Activated CD8-positive, alpha-beta T cell treated with anti-CD3 and anti-CD28 coated beads, Interleukin-2, amount 10 ng/mL, durations not matched to agents 7 days and 5 days (primary cell): ENCODE data around the gene ATXN1L. TPM values are rescaled to one million over a fixed set of nuclear protein-coding genes. Genes with fewer than 3 reads are reported as not detected.
"Not testable (repeated sequence)": the region's sequence is repeated elsewhere in the genome, so short reads cannot be mapped to it uniquely, and the experiment has no call there.

ENCODE experiments used
- ATAC-seq: fragments of 150-1000 bp; cut with Tn5 transposase; one replicate; pipeline ENCODE4 v1.10.0; 2021; ENCODE audit warnings: moderate library complexity
- CTCF ChIA-PET: fragments of 350-600 bp; sonication (Branson Sonifier 250); formaldehyde crosslinking; loops from one replicate; lab custom pipeline; 2021; ENCODE audit warnings: antibody characterized with exemption; lab: Charles Lee
- POLR2A ChIA-PET: fragments of 350-600 bp; sonication (Branson Sonifier 250); formaldehyde crosslinking; loops from one replicate; lab custom pipeline; 2021; ENCODE audit warnings: antibody characterized with exemption; lab: Charles Lee
- DNase-seq: peaks from one replicate; pipeline ENCODE4 v3.0.0-alpha.2; 2020
- H3K27ac Mint-ChIP-seq: one replicate; pipeline ENCODE4 v1.8.0; 2021; ENCODE audit warnings: mild to moderate bottlenecking, mixed read lengths
- H3K27me3 Mint-ChIP-seq: one replicate; pipeline ENCODE4 v1.8.0; 2021; ENCODE audit warnings: low read depth, mixed read lengths
- H3K36me3 Mint-ChIP-seq: one replicate; pipeline ENCODE4 v1.8.0; 2021; ENCODE audit warnings: low read depth, mixed read lengths
- H3K4me1 Mint-ChIP-seq: one replicate; pipeline ENCODE4 v1.8.0; 2021; ENCODE audit warnings: low read depth, mixed read lengths
- H3K4me3 Mint-ChIP-seq: one replicate; pipeline ENCODE4 v1.8.0; 2021; ENCODE audit warnings: mild to moderate bottlenecking, mixed read lengths
- H3K9me3 Mint-ChIP-seq: one replicate; pipeline ENCODE4 v1.8.0; 2022; ENCODE audit warnings: mixed read lengths; ENCODE audit not compliant: insufficient read depth
- total RNA-seq, 2 experiments: library from RNA; stranded (reverse); gene quantifications; one replicate each; pipeline ENCODE4 v1.2.3, GENCODE V29; 2021

Gene ATXN1L
- total RNA-seq, 2 experiments from 2014 or later: 20.3 to 22.6 TPM

- ATAC-seq: no peak
- POLR2A ChIA-PET: no interaction called here
- H3K27ac Mint-ChIP-seq: peak overlapping the region; percentile 5
- DNase-seq: no peak
- H3K4me1 Mint-ChIP-seq: peaks cover 31% of the 10 kb centered on the region
- H3K36me3 Mint-ChIP-seq: peaks cover 44% of the 10 kb centered on the region
- CTCF ChIA-PET: interaction anchor here (1.2 to 1.9 kb wide), 3 partner anchors 29 to 241 kb away, joined by 3 to 14 read pairs (median 5); no protein-coding TSS in a partner anchor
- H3K27me3 Mint-ChIP-seq: no peaks in the 10 kb centered on the region
- H3K9me3 Mint-ChIP-seq: no peaks in the 10 kb centered on the region
- H3K4me3 Mint-ChIP-seq: no peak overlapping the region
Measured at GRCh38 chr16:71852561-71852960, 6.8 kb downstream of the ATXN1L start.

- Mint-ChIP-seq H3K4me3 (no peak overlapping the region), H3K27me3 (no peaks in the 10 kb centered on the region), H3K4me1 (peaks cover 26% of the 10 kb centered on the region), H3K9me3 (no peaks in the 10 kb centered on the region), H3K36me3 (peaks cover 39% of the 10 kb centered on the region), H3K27ac (no peak overlapping the region)
- ChIA-PET CTCF (interaction anchor here (1.2 to 1.9 kb wide), 2 partner anchors 28 to 63 kb away, joined by 3 to 14 read pairs; no protein-coding TSS in a partner anchor), POLR2A (interaction anchor here (1.3 kb wide), 1 partner anchor 8 kb away, joined by 3 read pairs; the partner anchor contains the start of gene ATXN1L)
- DNase-seq (no peak), ATAC-seq (no peak)
Measured at GRCh38 chr16:71853413-71853812, 7.6 kb downstream of the ATXN1L start.

GRCh38 chr16:71854369-71854948 lies 8.7 kb downstream of the ATXN1L start:
- POLR2A ChIA-PET: interaction anchor here (1.3 kb wide), 1 partner anchor 9 kb away, joined by 3 read pairs; the partner anchor contains the start of gene ATXN1L
- H3K27me3 Mint-ChIP-seq: no peaks in the 10 kb centered on the region
- H3K36me3 Mint-ChIP-seq: peaks cover 37% of the 10 kb centered on the region

GRCh38 chr16:71855937-71856662 lies 10.3 kb downstream of the ATXN1L start:
- H3K4me1 Mint-ChIP-seq: peaks cover 26% of the 10 kb centered on the region
- no peaks in the 10 kb centered on the region for H3K27me3 Mint-ChIP-seq
- H3K9me3 Mint-ChIP-seq: no peaks in the 10 kb centered on the region
- no peak overlapping the region for H3K4me3 Mint-ChIP-seq
- ChIA-PET POLR2A (interaction anchor here (1.1 kb wide), 1 partner anchor 10 kb away, joined by 3 read pairs; the partner anchor contains the start of gene ATXN1L), CTCF (interaction anchor here (1.0 to 5.0 kb wide), 4 partner anchors 15 to 106 kb away, joined by 3 to 43 read pairs (median 6); no protein-coding TSS in a partner anchor)
- peaks cover 27% of the 10 kb centered on the region for H3K36me3 Mint-ChIP-seq
- DNase-seq: peak; percentile 26
- H3K27ac Mint-ChIP-seq: peak overlapping the region; percentile 71
- peak; percentile 51 for ATAC-seq

More at GRCh38 chr16:71854369-71854948, 8.7 kb downstream of the ATXN1L start:
- Mint-ChIP-seq H3K4me1 (peaks cover 26% of the 10 kb centered on the region), H3K9me3 (no peaks in the 10 kb centered on the region), H3K4me3 (no peak overlapping the region), H3K27ac (no peak overlapping the region)
- CTCF ChIA-PET: interaction anchor here (1.2 kb wide), 1 partner anchor 28 kb away, joined by 3 read pairs; no protein-coding TSS in a partner anchor
- no peak for ATAC-seq
- no peak for DNase-seq

GRCh38 chr16:71859762-71860521 lies 14.2 kb downstream of the ATXN1L start:
- Mint-ChIP-seq H3K4me1 (peaks cover 13% of the 10 kb centered on the region), H3K36me3 (peaks cover 9% of the 10 kb centered on the region), H3K27me3 (no peaks in the 10 kb centered on the region), H3K4me3 (no peak overlapping the region), H3K27ac (no peak overlapping the region), H3K9me3 (no peaks in the 10 kb centered on the region)
- no peak for DNase-seq
- ChIA-PET CTCF (interaction anchor here (1.3 to 5.0 kb wide), 2 partner anchors 21 to 101 kb away, joined by 3 to 43 read pairs; no protein-coding TSS in a partner anchor), POLR2A (no interaction called here)
- ATAC-seq: no peak

- Mint-ChIP-seq H3K36me3 (peaks cover 8% of the 10 kb centered on the region), H3K27me3 (no peaks in the 10 kb centered on the region), H3K9me3 (no peaks in the 10 kb centered on the region), H3K27ac (no peak overlapping the region), H3K4me1 (no peaks in the 10 kb centered on the region), H3K4me3 (no peak overlapping the region)
- ATAC-seq: no peak
- no peak for DNase-seq
- ChIA-PET POLR2A (interaction anchor here (0.6 to 1.3 kb wide), 2 partner anchors 17 to 30 kb away, joined by 3 to 5 read pairs; no protein-coding TSS in a partner anchor), CTCF (interaction anchor here (1.7 to 3.4 kb wide), 2 partner anchors 18 to 97 kb away, joined by 4 to 14 read pairs; no protein-coding TSS in a partner anchor)
Measured at GRCh38 chr16:71863995-71864394, 18.2 kb downstream of the ATXN1L start.

- ChIA-PET CTCF (interaction anchor here (1.2 to 1.7 kb wide), 3 partner anchors 8 to 96 kb away, joined by 4 to 7 read pairs (median 4); no protein-coding TSS in a partner anchor), POLR2A (no interaction called here)
- Mint-ChIP-seq H3K4me1 (peaks cover 1% of the 10 kb centered on the region), H3K4me3 (no peak overlapping the region), H3K27ac (no peak overlapping the region), H3K36me3 (peaks cover 5% of the 10 kb centered on the region), H3K27me3 (no peaks in the 10 kb centered on the region), H3K9me3 (no peaks in the 10 kb centered on the region)
- no peak for ATAC-seq
- no peak for DNase-seq
Measured at GRCh38 chr16:71865173-71865863, 19.5 kb downstream of the ATXN1L start.

- CTCF ChIA-PET: interaction anchor here (1.0 to 1.3 kb wide), 4 partner anchors 14 to 17 kb away, joined by 3 to 5 read pairs (median 4); no protein-coding TSS in a partner anchor
- not testable (repeated sequence) for H3K27ac Mint-ChIP-seq
Measured at GRCh38 chr16:71867175-71867574, 21.4 kb downstream of the ATXN1L start.

GRCh38 chr16:71867939-71868338 lies 22.2 kb downstream of the ATXN1L start:
- no peak for ATAC-seq
- Mint-ChIP-seq H3K27me3 (no peaks in the 10 kb centered on the region), H3K9me3 (no peaks in the 10 kb centered on the region), H3K36me3 (peaks cover 5% of the 10 kb centered on the region), H3K27ac (no peak overlapping the region), H3K4me3 (no peak overlapping the region), H3K4me1 (peaks cover 9% of the 10 kb centered on the region)
- no peak for DNase-seq
- ChIA-PET CTCF (interaction anchor here (1.2 kb wide), 2 partner anchors 15 to 17 kb away, joined by 3 to 5 read pairs; no protein-coding TSS in a partner anchor), POLR2A (no interaction called here)

More at GRCh38 chr16:71867175-71867574, 21.4 kb downstream of the ATXN1L start:
- POLR2A ChIA-PET, H3K27me3 Mint-ChIP-seq, H3K4me1 Mint-ChIP-seq, ATAC-seq, H3K36me3 Mint-ChIP-seq, DNase-seq, H3K4me3 Mint-ChIP-seq, H3K9me3 Mint-ChIP-seq: not testable (repeated sequence)

- ChIA-PET CTCF (interaction anchor here (6.6 kb wide), 1 partner anchor 14 kb away, joined by 80 read pairs; the partner anchor contains the start of gene ZNF821), POLR2A (interaction anchor here (0.6 kb wide), 1 partner anchor 48 kb away, joined by 3 read pairs; no protein-coding TSS in a partner anchor)
Measured at GRCh38 chr16:71869089-71869488, 23.3 kb downstream of the ATXN1L start.

More at GRCh38 chr16:71869089-71869488, 23.3 kb downstream of the ATXN1L start:
- H3K4me3 Mint-ChIP-seq: no peak overlapping the region
- H3K9me3 Mint-ChIP-seq: no peaks in the 10 kb centered on the region
- no peak for ATAC-seq
- peaks cover 13% of the 10 kb centered on the region for H3K4me1 Mint-ChIP-seq
- no peaks in the 10 kb centered on the region for H3K27me3 Mint-ChIP-seq
- H3K36me3 Mint-ChIP-seq: peaks cover 5% of the 10 kb centered on the region
- no peak overlapping the region for H3K27ac Mint-ChIP-seq
- DNase-seq: no peak
